ENCODE measurements around the gene GRB10. TPM values are rescaled to one million over a fixed set of nuclear protein-coding genes. Genes with fewer than 3 reads are reported as not detected.

The GRB10 gene
- total RNA-seq, 2 experiments from 2014 or later: 5.9 to 8.4 TPM

- peak overlapping the region in 1 of 2 donors; percentile 28 for H3K27ac ChIP-seq (ENCODE audit: low read depth in 1 of 2, low read length in 2 of 2)
Observed at GRCh38 chr7:50610521-50611277, 172.0 kb downstream of the GRB10 start.

GRCh38 chr7:50608196-50608906 is 174.3 kb downstream of the GRB10 start:
- no peak overlapping the region for H3K27ac ChIP-seq (ENCODE audit: low read depth in 1 of 2, low read length in 2 of 2)
- CTCF ChIA-PET: no interaction called here
- H3K4me3 Mint-ChIP-seq: peak overlapping the region; percentile 11
- H3K36me3 Mint-ChIP-seq (ENCODE audit: low read depth): peaks cover 24% of the 10 kb centered on the region
- ATAC-seq (ENCODE audit: poor library complexity) (peak; percentile 48), DNase-seq (peak in 3 of 14 experiments; percentile 50 to 85 (median 59))
- intact Hi-C loops (cut with DNase I, micrococcal nuclease): no loop called here
- peaks cover 40% of the 10 kb centered on the region for H3K4me1 ChIP-seq (ENCODE audit: insufficient read depth, low read length)
- H3K9me3 Mint-ChIP-seq: peaks cover 5% of the 10 kb centered on the region
- H3K4me1 Mint-ChIP-seq (ENCODE audit: low read depth): peaks cover 34% of the 10 kb centered on the region
- no peaks in the 10 kb centered on the region for H3K27me3 Mint-ChIP-seq
- no peak overlapping the region for H3K4me3 ChIP-seq (ENCODE audit: low read length)
- POLR2A ChIA-PET: interaction anchor here (1.0 kb wide), 1 partner anchor 52 kb away, joined by 4 read pairs; no protein-coding TSS in a partner anchor
- peak overlapping the region; percentile 72 for H3K27ac Mint-ChIP-seq
- peaks cover 5 to 16% of the 10 kb centered on the region in 2 experiments for H3K9me3 ChIP-seq (ENCODE audit: control insufficient read depth in 1 of 2, insufficient read depth in 1 of 2, low read length in 2 of 2)
- TF ChIP-seq CTCF (IDR thresholded peaks at IDR 0.05): no peak
- peaks cover 6% of the 10 kb centered on the region for H3K36me3 ChIP-seq (ENCODE audit: insufficient read depth, low read length)
- no peaks in the 10 kb centered on the region for H3K27me3 ChIP-seq (ENCODE audit: control insufficient read depth in 1 of 2, insufficient read depth in 2 of 2, low read length in 2 of 2)

More at GRCh38 chr7:50610521-50611277, 172.0 kb downstream of the GRB10 start:
- H3K4me1 Mint-ChIP-seq (ENCODE audit: low read depth): peaks cover 34% of the 10 kb centered on the region
- H3K4me3 ChIP-seq (ENCODE audit: low read length): no peak overlapping the region
- peaks cover 43% of the 10 kb centered on the region for H3K4me1 ChIP-seq (ENCODE audit: insufficient read depth, low read length)
- peaks cover 5% of the 10 kb centered on the region for H3K9me3 Mint-ChIP-seq
- ATAC-seq (ENCODE audit: poor library complexity): peak; percentile 87
- H3K27me3 ChIP-seq (ENCODE audit: control insufficient read depth in 1 of 2, insufficient read depth in 2 of 2, low read length in 2 of 2): no peaks in the 10 kb centered on the region
- no peak overlapping the region for H3K4me3 Mint-ChIP-seq
- POLR2A ChIA-PET: interaction anchor here (0.6 to 0.9 kb wide), 3 partner anchors 17 to 542 kb away, joined by 3 to 4 read pairs (median 3); no protein-coding TSS in a partner anchor
- intact Hi-C loops (cut with DNase I, micrococcal nuclease): loop anchor here (5.0 to 10.0 kb wide), 2 partner anchors 454 to 518 kb away; partner anchors contain the start of gene ZPBP (in 1 of the 2)
- TF ChIP-seq CTCF (IDR thresholded peaks at IDR 0.05): no peak
- CTCF ChIA-PET: interaction anchor here (0.9 to 1.1 kb wide), 2 partner anchors 60 to 518 kb away, joined by 3 read pairs; no protein-coding TSS in a partner anchor
- H3K36me3 ChIP-seq (ENCODE audit: insufficient read depth, low read length): peaks cover 6% of the 10 kb centered on the region
- H3K9me3 ChIP-seq (ENCODE audit: control insufficient read depth in 1 of 2, insufficient read depth in 1 of 2, low read length in 2 of 2): peaks cover 5 to 16% of the 10 kb centered on the region in 2 experiments
- peak in 10 of 14 experiments; percentile 16 to 90 (median 48) for DNase-seq
- H3K36me3 Mint-ChIP-seq (ENCODE audit: low read depth): peaks cover 24% of the 10 kb centered on the region
- no peaks in the 10 kb centered on the region for H3K27me3 Mint-ChIP-seq
- peak overlapping the region; percentile 65 for H3K27ac Mint-ChIP-seq

GRCh38 chr7:50607524-50608125 is 175.1 kb downstream of the GRB10 start:
- H3K27ac ChIP-seq (ENCODE audit: low read depth in 1 of 2, low read length in 2 of 2): no peak overlapping the region
- DNase-seq: no peak
- H3K36me3 ChIP-seq (ENCODE audit: insufficient read depth, low read length): peaks cover 6% of the 10 kb centered on the region
- peaks cover 5 to 16% of the 10 kb centered on the region in 2 experiments for H3K9me3 ChIP-seq (ENCODE audit: control insufficient read depth in 1 of 2, insufficient read depth in 1 of 2, low read length in 2 of 2)
- H3K4me3 Mint-ChIP-seq: peak overlapping the region; percentile 11
- no peak for TF ChIP-seq CTCF (IDR thresholded peaks at IDR 0.05)
- no peaks in the 10 kb centered on the region for H3K27me3 Mint-ChIP-seq
- intact Hi-C loops (cut with DNase I, micrococcal nuclease): no loop called here
- peaks cover 40% of the 10 kb centered on the region for H3K4me1 ChIP-seq (ENCODE audit: insufficient read depth, low read length)
- peaks cover 5% of the 10 kb centered on the region for H3K9me3 Mint-ChIP-seq
- no peak overlapping the region for H3K4me3 ChIP-seq (ENCODE audit: low read length)
- ATAC-seq (ENCODE audit: poor library complexity): no peak
- no peaks in the 10 kb centered on the region for H3K27me3 ChIP-seq (ENCODE audit: control insufficient read depth in 1 of 2, insufficient read depth in 2 of 2, low read length in 2 of 2)
- H3K36me3 Mint-ChIP-seq (ENCODE audit: low read depth): peaks cover 24% of the 10 kb centered on the region
- H3K4me1 Mint-ChIP-seq (ENCODE audit: low read depth): peaks cover 34% of the 10 kb centered on the region
- ChIA-PET POLR2A (interaction anchor here (1.0 kb wide), 1 partner anchor 53 kb away, joined by 4 read pairs; no protein-coding TSS in a partner anchor), CTCF (no interaction called here)
- peak overlapping the region; percentile 72 for H3K27ac Mint-ChIP-seq
